ENCODE measurements around the gene NPFF. TPM values are rescaled to one million over a fixed set of nuclear protein-coding genes. Genes with fewer than 3 reads are reported as not detected.

The NPFF gene
- total RNA-seq, 2 experiments from 2014 or later: not detected

- Mint-ChIP-seq H3K27ac (no peak overlapping the region), H3K36me3 (peaks cover 26% of the 10 kb centered on the region), H3K4me3 (no peak overlapping the region), H3K27me3 (no peaks in the 10 kb centered on the region), H3K9me3 (no peaks in the 10 kb centered on the region), H3K4me1 (no peaks in the 10 kb centered on the region)
- DNase-seq (no peak), ATAC-seq (ENCODE audit: low read depth) (no peak)
- POLR2A ChIA-PET: no interaction called here
These were observed 24.7 kb upstream of the NPFF start for GRCh38 chr12:53532021-53532420.

GRCh38 chr12:53530920-53531319 is 23.6 kb upstream of the NPFF start:
- Mint-ChIP-seq H3K27ac (no peak overlapping the region), H3K36me3 (peaks cover 25% of the 10 kb centered on the region), H3K4me1 (no peaks in the 10 kb centered on the region), H3K4me3 (no peak overlapping the region), H3K27me3 (no peaks in the 10 kb centered on the region), H3K9me3 (no peaks in the 10 kb centered on the region)
- ATAC-seq (ENCODE audit: low read depth) (no peak), DNase-seq (no peak)
- POLR2A ChIA-PET: no interaction called here

GRCh38 chr12:53530061-53530460 is 22.8 kb upstream of the NPFF start:
- Mint-ChIP-seq H3K27ac (no peak overlapping the region), H3K36me3 (peaks cover 18% of the 10 kb centered on the region), H3K9me3 (no peaks in the 10 kb centered on the region), H3K27me3 (no peaks in the 10 kb centered on the region), H3K4me3 (no peak overlapping the region), H3K4me1 (no peaks in the 10 kb centered on the region)
- POLR2A ChIA-PET: no interaction called here
- DNase-seq: no peak
- no peak for ATAC-seq (ENCODE audit: low read depth)

- Mint-ChIP-seq H3K4me1 (peaks cover 6% of the 10 kb centered on the region), H3K4me3 (no peak overlapping the region), H3K27me3 (no peaks in the 10 kb centered on the region), H3K9me3 (no peaks in the 10 kb centered on the region), H3K36me3 (peaks cover 14% of the 10 kb centered on the region), H3K27ac (no peak overlapping the region)
- ATAC-seq (ENCODE audit: low read depth): no peak
- POLR2A ChIA-PET: no interaction called here
- no peak for DNase-seq
These were observed 17.2 kb upstream of the NPFF start for GRCh38 chr12:53524476-53524875.

GRCh38 chr12:53523131-53523530 is 15.8 kb upstream of the NPFF start:
- Mint-ChIP-seq H3K4me3 (no peak overlapping the region), H3K27ac (no peak overlapping the region), H3K4me1 (peaks cover 6% of the 10 kb centered on the region), H3K36me3 (peaks cover 14% of the 10 kb centered on the region), H3K27me3 (no peaks in the 10 kb centered on the region), H3K9me3 (no peaks in the 10 kb centered on the region)
- no peak for ATAC-seq (ENCODE audit: low read depth)
- POLR2A ChIA-PET: interaction anchor here (1.3 kb wide), 1 partner anchor 22 kb away, joined by 4 read pairs; the partner anchor contains the start of gene TARBP2
- DNase-seq: no peak

- POLR2A ChIA-PET: no interaction called here
These were observed 11.1 kb upstream of the NPFF start for GRCh38 chr12:53518381-53518780.

GRCh38 chr12:53516758-53517455 is 9.6 kb upstream of the NPFF start:
- no peaks in the 10 kb centered on the region for H3K9me3 Mint-ChIP-seq
- H3K27me3 Mint-ChIP-seq: no peaks in the 10 kb centered on the region
- no peak overlapping the region for H3K27ac Mint-ChIP-seq
- DNase-seq (no peak), ATAC-seq (ENCODE audit: low read depth) (no peak)
- H3K36me3 Mint-ChIP-seq: peaks cover 12% of the 10 kb centered on the region
- H3K4me3 Mint-ChIP-seq: no peak overlapping the region
- POLR2A ChIA-PET: no interaction called here
- peaks cover 19% of the 10 kb centered on the region for H3K4me1 Mint-ChIP-seq

More at GRCh38 chr12:53518381-53518780, 11.1 kb upstream of the NPFF start:
- peaks cover 13% of the 10 kb centered on the region for H3K36me3 Mint-ChIP-seq
- H3K27me3 Mint-ChIP-seq: no peaks in the 10 kb centered on the region
- no peaks in the 10 kb centered on the region for H3K9me3 Mint-ChIP-seq
- DNase-seq (no peak), ATAC-seq (ENCODE audit: low read depth) (no peak)
- no peak overlapping the region for H3K4me3 Mint-ChIP-seq
- no peak overlapping the region for H3K27ac Mint-ChIP-seq
- peaks cover 19% of the 10 kb centered on the region for H3K4me1 Mint-ChIP-seq

GRCh38 chr12:53515291-53515680 is 8.0 kb upstream of the NPFF start:
- H3K9me3 Mint-ChIP-seq: no peaks in the 10 kb centered on the region
- peaks cover 16% of the 10 kb centered on the region for H3K4me1 Mint-ChIP-seq
- peaks cover 4% of the 10 kb centered on the region for H3K36me3 Mint-ChIP-seq
- no peak for ATAC-seq (ENCODE audit: low read depth)
- POLR2A ChIA-PET: no interaction called here
- DNase-seq: no peak
- H3K4me3 Mint-ChIP-seq: no peak overlapping the region
- no peak overlapping the region for H3K27ac Mint-ChIP-seq
- no peaks in the 10 kb centered on the region for H3K27me3 Mint-ChIP-seq

GRCh38 chr12:53514628-53515290 is 7.5 kb upstream of the NPFF start:
- no peak for ATAC-seq (ENCODE audit: low read depth)
- Mint-ChIP-seq H3K4me3 (no peak overlapping the region), H3K9me3 (no peaks in the 10 kb centered on the region), H3K27ac (no peak overlapping the region), H3K4me1 (peaks cover 13% of the 10 kb centered on the region), H3K36me3 (peaks cover 2% of the 10 kb centered on the region), H3K27me3 (no peaks in the 10 kb centered on the region)
- POLR2A ChIA-PET: no interaction called here
- DNase-seq: no peak

- H3K4me1 Mint-ChIP-seq: peaks cover 16% of the 10 kb centered on the region
- peaks cover 2% of the 10 kb centered on the region for H3K36me3 Mint-ChIP-seq
- DNase-seq: no peak
- no peak overlapping the region for H3K4me3 Mint-ChIP-seq
- ATAC-seq (ENCODE audit: low read depth): no peak
- H3K27ac Mint-ChIP-seq: peak overlapping the region; percentile 53
- POLR2A ChIA-PET: interaction anchor here (0.6 kb wide), 1 partner anchor 13 kb away, joined by 3 read pairs; the partner anchor contains the start of gene TARBP2
- no peaks in the 10 kb centered on the region for H3K27me3 Mint-ChIP-seq
- no peaks in the 10 kb centered on the region for H3K9me3 Mint-ChIP-seq
These were observed 6.6 kb upstream of the NPFF start for GRCh38 chr12:53513712-53514410.

- POLR2A ChIA-PET: interaction anchor here (0.7 to 4.4 kb wide), 2 partner anchors 11 to 161 kb away, joined by 3 to 27 read pairs; partner anchors contain the start of genes MAP3K12 and TARBP2
- Mint-ChIP-seq H3K27me3 (no peaks in the 10 kb centered on the region), H3K36me3 (no peaks in the 10 kb centered on the region), H3K27ac (peak overlapping the region; percentile 50), H3K4me1 (peaks cover 16% of the 10 kb centered on the region), H3K9me3 (no peaks in the 10 kb centered on the region), H3K4me3 (no peak overlapping the region)
- ATAC-seq (ENCODE audit: low read depth): no peak
- no peak for DNase-seq
These were observed 3.0 kb upstream of the NPFF start for GRCh38 chr12:53510181-53510812.

GRCh38 chr12:53508534-53509170 is 1.4 kb upstream of the NPFF start:
- Mint-ChIP-seq H3K4me3 (peak overlapping the region; percentile 34), H3K4me1 (peaks cover 12% of the 10 kb centered on the region), H3K9me3 (no peaks in the 10 kb centered on the region), H3K27me3 (no peaks in the 10 kb centered on the region), H3K27ac (peak overlapping the region; percentile 85), H3K36me3 (peaks cover 3% of the 10 kb centered on the region)
- POLR2A ChIA-PET: interaction anchor here (0.6 to 4.4 kb wide), 10 partner anchors 9 to 448 kb away, joined by 3 to 27 read pairs (median 3); partner anchors contain the start of genes MAP3K12 and TARBP2
- DNase-seq (peak; percentile 86), ATAC-seq (ENCODE audit: low read depth) (peak; percentile 93)

GRCh38 chr12:53507603-53507885 is 260 bp upstream of the NPFF start:
- Mint-ChIP-seq H3K9me3 (no peaks in the 10 kb centered on the region), H3K27me3 (no peaks in the 10 kb centered on the region), H3K4me1 (peaks cover 10% of the 10 kb centered on the region), H3K4me3 (no peak overlapping the region), H3K36me3 (peaks cover 3% of the 10 kb centered on the region), H3K27ac (no peak overlapping the region)
- no peak for ATAC-seq (ENCODE audit: low read depth)
- POLR2A ChIA-PET: interaction anchor here (0.6 to 4.4 kb wide), 4 partner anchors 8 to 183 kb away, joined by 3 to 27 read pairs (median 6); partner anchors contain the start of genes MAP3K12 and TARBP2
- no peak for DNase-seq
